Panc1 (cell line): ENCODE data around the gene MBD3.

ENCODE experiments used
- POLR2AphosphoS5 ChIP-seq: IDR thresholded peaks from 2 replicates; pipeline ENCODE4 v1.6.1; 2012; ENCODE audit warnings: mild to moderate bottlenecking, low read depth, low read length, moderate library complexity
- SIN3A ChIP-seq: IDR thresholded peaks from 2 replicates; pipeline ENCODE4 v1.6.1; 2012; ENCODE audit warnings: low read depth, mild to moderate bottlenecking, low read length, moderate library complexity, borderline replicate concordance; ENCODE audit not compliant: insufficient read depth
- TCF7L2 ChIP-seq: IDR thresholded peaks from 2 replicates; pipeline ENCODE4 v1.6.1; 2011; ENCODE audit warnings: mild to moderate bottlenecking, low read depth, low read length, inconsistent platforms
- TF ChIP-seq, protein P1 (sequence below): fragments of 450-650 bp; IDR thresholded peaks from 2 replicates; pipeline ENCODE4 v1.5.1; 2017; ENCODE audit warnings: mild to moderate bottlenecking

DNA sequence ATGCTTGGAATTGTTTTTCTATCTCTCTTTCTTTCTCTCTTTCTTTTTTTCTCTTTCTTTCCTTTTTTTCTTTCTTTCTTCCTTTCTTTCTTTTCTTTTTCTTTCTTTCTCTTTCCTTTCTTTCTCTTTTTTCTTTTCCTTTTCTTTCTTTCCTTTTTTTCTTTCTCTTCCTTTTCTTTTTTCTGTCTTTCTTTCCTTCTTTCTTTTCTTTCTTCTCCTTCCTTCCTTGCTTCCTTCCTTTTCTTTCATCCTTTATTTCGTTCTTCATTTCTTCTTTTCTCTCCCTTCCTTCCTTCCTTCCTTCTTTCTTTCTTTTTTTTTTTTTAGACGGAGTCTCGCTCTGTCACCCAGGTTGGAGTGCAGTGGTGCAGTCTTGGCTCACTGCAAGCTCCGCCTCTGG is 22.7 kb downstream of the MBD3 start:
- TF ChIP-seq POLR2AphosphoS5 (no peak), TCF7L2 (no peak), SIN3A (no peak)
- TF ChIP-seq, protein P1, sequence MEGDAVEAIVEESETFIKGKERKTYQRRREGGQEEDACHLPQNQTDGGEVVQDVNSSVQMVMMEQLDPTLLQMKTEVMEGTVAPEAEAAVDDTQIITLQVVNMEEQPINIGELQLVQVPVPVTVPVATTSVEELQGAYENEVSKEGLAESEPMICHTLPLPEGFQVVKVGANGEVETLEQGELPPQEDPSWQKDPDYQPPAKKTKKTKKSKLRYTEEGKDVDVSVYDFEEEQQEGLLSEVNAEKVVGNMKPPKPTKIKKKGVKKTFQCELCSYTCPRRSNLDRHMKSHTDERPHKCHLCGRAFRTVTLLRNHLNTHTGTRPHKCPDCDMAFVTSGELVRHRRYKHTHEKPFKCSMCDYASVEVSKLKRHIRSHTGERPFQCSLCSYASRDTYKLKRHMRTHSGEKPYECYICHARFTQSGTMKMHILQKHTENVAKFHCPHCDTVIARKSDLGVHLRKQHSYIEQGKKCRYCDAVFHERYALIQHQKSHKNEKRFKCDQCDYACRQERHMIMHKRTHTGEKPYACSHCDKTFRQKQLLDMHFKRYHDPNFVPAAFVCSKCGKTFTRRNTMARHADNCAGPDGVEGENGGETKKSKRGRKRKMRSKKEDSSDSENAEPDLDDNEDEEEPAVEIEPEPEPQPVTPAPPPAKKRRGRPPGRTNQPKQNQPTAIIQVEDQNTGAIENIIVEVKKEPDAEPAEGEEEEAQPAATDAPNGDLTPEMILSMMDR: no peak
